ENCODE data around the gene CADPS2. TPM values are rescaled to one million over a fixed set of nuclear protein-coding genes. Genes with fewer than 3 reads are reported as not detected.

The CADPS2 gene
- total and polyA plus RNA-seq, 2 of the 8 experiments (the other 6 are each of a cell fraction or from before 2014, with no cell fraction given), result 8.9 to 22.3 TPM

- 89% methylated on average over 2 of the region's 2 CpGs; no CpG with 5 or more reads in 1 of the 2 experiments for WGBS, 2 experiments (ENCODE audit: extremely low coverage in 1 of 2, insufficient coverage in 1 of 2, insufficient read length in 1 of 2, insufficient replicate concordance in 2 of 2, low coverage in 1 of 2, low lambda C conversion rate in 2 of 2, missing lambda C conversion rate in 1 of 2)
- ChIA-PET POLR2A (ENCODE audit: partially characterized antibody) (interaction anchor here (0.7 kb wide), 1 partner anchor 12 kb away, joined by 4 read pairs; no protein-coding TSS in a partner anchor), CTCF (ENCODE audit: partially characterized antibody) (interaction anchor here (0.7 kb wide), 1 partner anchor 352 kb away, joined by 3 read pairs; no protein-coding TSS in a partner anchor)
- H4K8ac ChIP-seq (ENCODE audit: extremely low read depth, insufficient read depth, low read length), result no peak overlapping the region
- H2BK5ac ChIP-seq (ENCODE audit: low read depth, low read length), result no peak overlapping the region
- H2BK120ac ChIP-seq (replicated peaks; ENCODE audit: low read depth, low read length), result no peak overlapping the region
- H2AK5ac ChIP-seq (ENCODE audit: low read depth, low read length), result no peak overlapping the region
- H2BK20ac ChIP-seq (ENCODE audit: low read length), result no peak overlapping the region
- H3K18ac ChIP-seq (ENCODE audit: extremely low read depth, low read length), result no peak overlapping the region
- H3K4me1 ChIP-seq (replicated peaks in 1 of 4; ENCODE audit: control insufficient read depth in 3 of 4, insufficient read depth in 4 of 4, low read length in 3 of 4), result no peaks in the 10 kb centered on the region
- H3K27me3 ChIP-seq (replicated peaks in 1 of 4; ENCODE audit: control insufficient read depth in 3 of 4, extremely low read depth in 1 of 4, insufficient read depth in 3 of 4, low read length in 3 of 4), result no peaks in the 10 kb centered on the region
- H3K23ac ChIP-seq (ENCODE audit: insufficient read length), result no peak overlapping the region
- no peak overlapping the region for H3K4ac ChIP-seq (replicated peaks; ENCODE audit: insufficient read length, low read depth, low read length)
- no peaks in the 10 kb centered on the region for H3K9me3 ChIP-seq (ENCODE audit: insufficient read depth in 2 of 2, low read depth in 1 of 2, low read length in 1 of 2)
- H2AFZ ChIP-seq (ENCODE audit: low read length), result no peak overlapping the region
- H3K27ac ChIP-seq (ENCODE audit: low read depth, low read length), result no peak overlapping the region
- no peak overlapping the region for H3K4me3 ChIP-seq (ENCODE audit: extremely low read depth in 1 of 4, insufficient read depth in 2 of 4, low read depth in 3 of 4, low read length in 4 of 4)
- H2BK12ac ChIP-seq (ENCODE audit: low read depth, low read length), result no peak overlapping the region
- H4K5ac ChIP-seq (ENCODE audit: insufficient read length, low read depth, low read length), result no peak overlapping the region
- H3K79me1 ChIP-seq (ENCODE audit: low read depth, low read length), result no peaks in the 10 kb centered on the region
- H3K56ac ChIP-seq (replicated peaks; ENCODE audit: insufficient read length, low read depth, low read length), result no peak overlapping the region
- no peaks in the 10 kb centered on the region for H3K79me2 ChIP-seq (ENCODE audit: control insufficient read depth in 1 of 2, insufficient read depth in 2 of 2, low read length in 2 of 2)
- H3K4me2 ChIP-seq (ENCODE audit: insufficient read depth in 1 of 2, low read depth in 2 of 2, low read length in 2 of 2), result no peak overlapping the region
- H2BK15ac ChIP-seq (ENCODE audit: low read length), result no peak overlapping the region
- no peaks in the 10 kb centered on the region for H3K36me3 ChIP-seq (ENCODE audit: control insufficient read depth in 2 of 4, insufficient read depth in 4 of 4, low read length in 3 of 4)
- no peak for FAIRE-seq
- H3K23me2 ChIP-seq (ENCODE audit: low read depth, low read length), result no peaks in the 10 kb centered on the region
- no peak overlapping the region for H4K91ac ChIP-seq (replicated peaks; ENCODE audit: insufficient read length, low read length)
- no peaks in the 10 kb centered on the region for H4K20me1 ChIP-seq (replicated peaks in 1 of 2; ENCODE audit: control insufficient read depth in 1 of 2, insufficient read depth in 2 of 2, low read length in 2 of 2)
- no peak overlapping the region for H3K9ac ChIP-seq (replicated peaks in 1 of 4; ENCODE audit: extremely low read depth in 1 of 4, low read depth in 3 of 4, low read length in 3 of 4)
- H3K14ac ChIP-seq (ENCODE audit: insufficient read length), result no peak overlapping the region
- no peak for DNase-seq (ENCODE audit: low read depth in 1 of 2, low spot score in 2 of 2)
- TF ChIP-seq EZH2 (IDR thresholded peaks at IDR 0.05; ENCODE audit: low read depth, low read length, severe bottlenecking) (no peak), SP1 (IDR thresholded peaks at IDR 0.05; ENCODE audit: low read depth, low read length) (no peak), KDM5A (IDR thresholded peaks at IDR 0.05; ENCODE audit: low read length) (no peak), USF2 (IDR thresholded peaks at IDR 0.05; ENCODE audit: low read length) (no peak), TAF7 (optimal IDR thresholded peaks at IDR 0.05; ENCODE audit: borderline replicate concordance, low read depth, low read length) (no peak), POLR2AphosphoS5 (IDR thresholded peaks at IDR 0.05; ENCODE audit: low read depth, low read length) (no peak), SUZ12 (IDR thresholded peaks at IDR 0.05; ENCODE audit: low read length) (no peak), RXRA (IDR thresholded peaks at IDR 0.05; ENCODE audit: insufficient read depth, low read depth, low read length) (no peak), SP2 (IDR thresholded peaks at IDR 0.05; ENCODE audit: low read length) (no peak), RFX5 (IDR thresholded peaks at IDR 0.05; ENCODE audit: borderline replicate concordance, low read depth, low read length) (no peak), JUND (IDR thresholded peaks at IDR 0.05; ENCODE audit: low read length) (no peak)
Observed at GRCh38 chr7:122561326-122561725, 324.9 kb downstream of the CADPS2 start.

Data from H1 (cell line).